Keratinocyte (primary cell): Measurements from ENCODE around the gene DHCR7.

Experiments
- EZH2 ChIP-seq: IDR thresholded peaks from one replicate; pipeline ENCODE4 v1.6.1; 2012; ENCODE audit warnings: inconsistent platforms, mild to moderate bottlenecking, low read length, moderate library complexity
- TF ChIP-seq, protein P1 (sequence below), 3 experiments: IDR thresholded peaks in 1 of 3; conservative IDR thresholded peaks in 1 of 3; optimal IDR thresholded peaks in 1 of 3; 2 replicates in 2 of 3; 3 replicates in 1 of 3; pipeline versions ENCODE3 to v1.5.1; 2011; ENCODE audit warnings: low read length in 3 of 3, mild to moderate bottlenecking in 3 of 3, moderate library complexity in 2 of 3, control low read depth in 1 of 3, inconsistent platforms in 1 of 3; ENCODE audit not compliant: insufficient read depth in 2 of 3; ENCODE audit errors: extremely low read depth in 1 of 3

DNA sequence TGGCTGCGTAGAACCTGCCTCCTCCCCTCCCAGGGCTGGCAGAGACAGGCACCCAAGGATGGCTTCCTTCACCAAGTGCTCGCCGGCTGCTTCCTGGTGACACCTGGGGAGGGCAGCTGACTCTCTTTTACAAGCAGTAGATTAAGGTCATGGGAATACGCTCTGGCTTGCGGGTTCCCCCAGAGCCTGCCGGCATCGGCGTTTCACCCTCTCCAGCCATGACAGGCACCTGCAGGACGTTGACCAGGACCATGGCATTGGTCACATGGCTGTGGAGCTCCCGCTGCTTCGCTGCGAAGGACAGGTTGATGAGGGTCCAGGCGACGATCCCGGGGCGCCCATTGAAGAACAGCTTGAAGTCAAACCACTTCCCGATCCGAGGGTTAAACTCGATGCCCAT, 9.5 kb downstream of the DHCR7 start:
- TF ChIP-seq, protein P1, sequence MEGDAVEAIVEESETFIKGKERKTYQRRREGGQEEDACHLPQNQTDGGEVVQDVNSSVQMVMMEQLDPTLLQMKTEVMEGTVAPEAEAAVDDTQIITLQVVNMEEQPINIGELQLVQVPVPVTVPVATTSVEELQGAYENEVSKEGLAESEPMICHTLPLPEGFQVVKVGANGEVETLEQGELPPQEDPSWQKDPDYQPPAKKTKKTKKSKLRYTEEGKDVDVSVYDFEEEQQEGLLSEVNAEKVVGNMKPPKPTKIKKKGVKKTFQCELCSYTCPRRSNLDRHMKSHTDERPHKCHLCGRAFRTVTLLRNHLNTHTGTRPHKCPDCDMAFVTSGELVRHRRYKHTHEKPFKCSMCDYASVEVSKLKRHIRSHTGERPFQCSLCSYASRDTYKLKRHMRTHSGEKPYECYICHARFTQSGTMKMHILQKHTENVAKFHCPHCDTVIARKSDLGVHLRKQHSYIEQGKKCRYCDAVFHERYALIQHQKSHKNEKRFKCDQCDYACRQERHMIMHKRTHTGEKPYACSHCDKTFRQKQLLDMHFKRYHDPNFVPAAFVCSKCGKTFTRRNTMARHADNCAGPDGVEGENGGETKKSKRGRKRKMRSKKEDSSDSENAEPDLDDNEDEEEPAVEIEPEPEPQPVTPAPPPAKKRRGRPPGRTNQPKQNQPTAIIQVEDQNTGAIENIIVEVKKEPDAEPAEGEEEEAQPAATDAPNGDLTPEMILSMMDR (optimal IDR thresholded peaks at IDR 0.05 in 1 of 3, IDR thresholded peaks at IDR 0.05 in 1 of 3, conservative IDR thresholded peaks at IDR 0.05 in 1 of 3; ENCODE audit: extremely low read depth in 1 of 3, insufficient read depth in 2 of 3, low read length in 3 of 3): no peak
- no peak for TF ChIP-seq EZH2
